Measurements from ENCODE around the gene OR7G1. TPM values are rescaled to one million over a fixed set of nuclear protein-coding genes. Genes with fewer than 3 reads are reported as not detected.

Gene OR7G1, protein sequence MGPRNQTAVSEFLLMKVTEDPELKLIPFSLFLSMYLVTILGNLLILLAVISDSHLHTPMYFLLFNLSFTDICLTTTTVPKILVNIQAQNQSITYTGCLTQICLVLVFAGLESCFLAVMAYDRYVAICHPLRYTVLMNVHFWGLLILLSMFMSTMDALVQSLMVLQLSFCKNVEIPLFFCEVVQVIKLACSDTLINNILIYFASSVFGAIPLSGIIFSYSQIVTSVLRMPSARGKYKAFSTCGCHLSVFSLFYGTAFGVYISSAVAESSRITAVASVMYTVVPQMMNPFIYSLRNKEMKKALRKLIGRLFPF
- not detected in 3 replicates for total RNA-seq
- long read RNA-seq = 0 reads

DNA sequence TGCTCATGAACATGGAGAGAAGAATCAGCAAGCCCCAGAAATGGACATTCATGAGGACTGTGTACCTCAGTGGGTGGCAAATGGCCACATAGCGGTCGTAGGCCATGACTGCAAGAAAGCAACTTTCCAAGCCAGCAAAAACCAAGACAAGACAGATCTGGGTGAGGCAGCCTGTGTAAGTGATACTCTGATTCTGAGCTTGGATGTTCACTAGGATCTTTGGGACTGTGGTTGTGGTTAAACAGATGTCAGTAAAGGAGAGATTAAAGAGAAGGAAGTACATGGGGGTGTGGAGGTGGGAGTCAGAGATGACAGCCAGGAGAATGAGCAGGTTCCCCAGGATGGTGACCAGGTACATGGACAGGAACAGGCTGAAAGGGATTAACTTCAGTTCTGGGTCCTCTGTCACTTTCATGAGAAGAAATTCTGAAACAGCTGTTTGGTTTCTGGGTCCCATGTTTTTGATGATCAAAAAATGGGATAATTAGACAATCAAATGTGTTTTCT is at the start of gene OR7G1:
Gene OR7G1 (minus strand): TSS at position 457 of the 507 bp plus-strand sequence. CDS start 0 bp downstream, at position 457.
- peaks cover 4% of the 10 kb centered on the region for H3K9me3 Mint-ChIP-seq (ENCODE audit: low read depth)
- H3K4me3 Mint-ChIP-seq (ENCODE audit: unreplicated experiment) = no peak within 1 kb of the TSS
- no peaks in the 10 kb centered on the region for H3K36me3 Mint-ChIP-seq (ENCODE audit: low read depth)
- TF ChIP-seq, protein P1, sequence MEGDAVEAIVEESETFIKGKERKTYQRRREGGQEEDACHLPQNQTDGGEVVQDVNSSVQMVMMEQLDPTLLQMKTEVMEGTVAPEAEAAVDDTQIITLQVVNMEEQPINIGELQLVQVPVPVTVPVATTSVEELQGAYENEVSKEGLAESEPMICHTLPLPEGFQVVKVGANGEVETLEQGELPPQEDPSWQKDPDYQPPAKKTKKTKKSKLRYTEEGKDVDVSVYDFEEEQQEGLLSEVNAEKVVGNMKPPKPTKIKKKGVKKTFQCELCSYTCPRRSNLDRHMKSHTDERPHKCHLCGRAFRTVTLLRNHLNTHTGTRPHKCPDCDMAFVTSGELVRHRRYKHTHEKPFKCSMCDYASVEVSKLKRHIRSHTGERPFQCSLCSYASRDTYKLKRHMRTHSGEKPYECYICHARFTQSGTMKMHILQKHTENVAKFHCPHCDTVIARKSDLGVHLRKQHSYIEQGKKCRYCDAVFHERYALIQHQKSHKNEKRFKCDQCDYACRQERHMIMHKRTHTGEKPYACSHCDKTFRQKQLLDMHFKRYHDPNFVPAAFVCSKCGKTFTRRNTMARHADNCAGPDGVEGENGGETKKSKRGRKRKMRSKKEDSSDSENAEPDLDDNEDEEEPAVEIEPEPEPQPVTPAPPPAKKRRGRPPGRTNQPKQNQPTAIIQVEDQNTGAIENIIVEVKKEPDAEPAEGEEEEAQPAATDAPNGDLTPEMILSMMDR (IDR thresholded peaks at IDR 0.05) = no peak
- peaks cover 7% of the 10 kb centered on the region for H3K27me3 Mint-ChIP-seq (ENCODE audit: low read depth)
- no peaks in the 10 kb centered on the region for H3K4me1 Mint-ChIP-seq (ENCODE audit: low read depth)
- no peak for DNase-seq (ENCODE audit: low spot score)
- no peak within 1 kb of the TSS for H3K27ac Mint-ChIP-seq (ENCODE audit: unreplicated experiment)

DNA sequence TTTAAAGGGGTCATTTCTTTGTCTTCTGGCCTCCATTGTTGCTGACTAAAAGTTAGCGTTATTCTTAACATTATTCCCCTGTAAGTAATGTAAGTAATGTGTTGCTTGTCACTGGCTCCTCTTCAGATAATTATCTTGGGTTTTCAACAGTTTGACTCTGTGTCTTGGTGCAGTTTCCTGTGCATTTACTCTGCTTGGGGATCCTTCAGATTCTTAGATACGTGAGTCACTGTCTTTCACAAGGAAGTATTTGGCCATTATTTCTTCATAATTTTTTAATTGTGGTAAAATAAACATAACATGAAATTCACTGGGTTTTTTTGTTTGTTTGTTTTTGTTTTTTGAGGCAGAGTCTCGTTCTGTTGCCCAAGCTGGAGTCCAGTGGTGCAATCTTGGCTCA is 49.7 kb upstream of the OR7G1 start:
- TF ChIP-seq, protein P1 (IDR thresholded peaks at IDR 0.05) = no peak

DNA sequence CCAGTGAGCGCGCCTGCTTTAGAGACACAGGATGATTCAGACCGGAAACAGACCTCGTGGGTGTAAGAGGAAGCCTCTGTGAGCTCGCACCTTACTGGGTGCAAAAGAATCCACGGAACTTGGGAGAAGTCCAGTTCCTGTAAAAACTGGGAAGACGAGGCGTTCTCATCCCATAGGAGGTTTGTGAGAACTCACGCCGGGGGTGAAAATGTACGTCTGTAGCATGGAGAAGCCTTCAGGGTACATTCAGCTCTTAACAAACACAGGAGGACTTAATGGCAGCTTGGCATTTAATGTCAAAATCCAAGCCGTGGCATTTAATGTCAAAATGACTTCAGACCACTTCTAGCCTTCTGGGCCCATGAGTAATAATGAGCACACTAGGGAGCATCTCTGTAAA is 45.9 kb upstream of the OR7G1 start:
- H3K9me3 Mint-ChIP-seq (ENCODE audit: low read depth) = peaks cover 32% of the 10 kb centered on the region
- no peak overlapping the region for H3K4me3 Mint-ChIP-seq (ENCODE audit: unreplicated experiment)
- H3K27me3 Mint-ChIP-seq (ENCODE audit: low read depth) = no peaks in the 10 kb centered on the region
- no peaks in the 10 kb centered on the region for H3K4me1 Mint-ChIP-seq (ENCODE audit: low read depth)
- TF ChIP-seq, protein P1 (IDR thresholded peaks at IDR 0.05) = no peak
- DNase-seq (ENCODE audit: low spot score) = no peak
- H3K27ac Mint-ChIP-seq (ENCODE audit: unreplicated experiment) = no peak overlapping the region
- peaks cover 76% of the 10 kb centered on the region for H3K36me3 Mint-ChIP-seq (ENCODE audit: low read depth)

More for the DNA sequence above, 49.7 kb upstream of the OR7G1 start:
- Mint-ChIP-seq H3K36me3 (ENCODE audit: low read depth) (peaks cover 42% of the 10 kb centered on the region), H3K9me3 (ENCODE audit: low read depth) (peaks cover 20% of the 10 kb centered on the region), H3K27ac (ENCODE audit: unreplicated experiment) (no peak overlapping the region), H3K4me3 (ENCODE audit: unreplicated experiment) (no peak overlapping the region), H3K27me3 (ENCODE audit: low read depth) (no peaks in the 10 kb centered on the region), H3K4me1 (ENCODE audit: low read depth) (no peaks in the 10 kb centered on the region)
- no peak for DNase-seq (ENCODE audit: low spot score)

DNA sequence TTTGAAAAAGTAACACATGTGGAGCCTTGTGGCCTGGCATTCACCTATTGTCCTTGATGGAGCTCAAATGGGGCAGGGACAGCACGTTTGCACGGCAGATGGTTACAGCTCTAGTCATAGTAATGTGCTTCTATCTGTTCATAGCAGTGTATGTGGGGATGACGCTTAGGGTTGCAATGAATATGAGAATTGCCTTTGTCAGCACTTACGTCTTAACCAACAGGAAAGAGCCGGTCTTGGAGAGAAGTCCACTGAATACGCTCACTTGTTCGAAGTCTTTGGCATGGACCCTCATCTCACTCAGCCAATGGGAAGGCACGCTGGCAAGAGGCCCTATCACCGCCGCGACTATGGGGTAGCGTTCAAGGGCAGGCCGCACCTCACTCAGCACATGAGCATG is 44.3 kb upstream of the OR7G1 start:
- H3K9me3 Mint-ChIP-seq (ENCODE audit: low read depth) = peaks cover 43% of the 10 kb centered on the region
- H3K36me3 Mint-ChIP-seq (ENCODE audit: low read depth) = peaks cover 84% of the 10 kb centered on the region

DNA sequence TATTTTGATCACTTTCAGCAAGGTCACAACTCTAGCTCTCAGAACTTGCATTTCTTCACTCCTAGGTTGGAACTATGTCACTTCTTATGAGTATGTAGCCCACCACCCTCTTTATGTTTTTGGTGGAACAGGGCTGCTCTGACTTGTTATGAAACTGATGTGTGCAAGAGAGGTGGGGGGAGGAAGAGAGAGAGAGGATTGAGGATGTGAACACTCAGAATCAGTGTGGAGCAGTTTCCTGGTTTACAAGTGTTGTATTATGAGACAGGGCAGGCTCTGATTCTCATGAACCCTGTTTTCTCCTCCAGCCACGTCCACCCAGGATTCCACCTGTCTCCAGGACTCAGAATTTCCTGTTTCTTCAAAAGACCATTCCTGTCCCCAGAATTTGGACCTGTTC is 40.7 kb upstream of the OR7G1 start:
- peaks cover 74% of the 10 kb centered on the region for H3K36me3 Mint-ChIP-seq (ENCODE audit: low read depth)
- H3K4me1 Mint-ChIP-seq (ENCODE audit: low read depth) = no peaks in the 10 kb centered on the region
- TF ChIP-seq, protein P1 (IDR thresholded peaks at IDR 0.05) = no peak
- DNase-seq (ENCODE audit: low spot score) = no peak
- no peak overlapping the region for H3K4me3 Mint-ChIP-seq (ENCODE audit: unreplicated experiment)
- no peak overlapping the region for H3K27ac Mint-ChIP-seq (ENCODE audit: unreplicated experiment)
- H3K27me3 Mint-ChIP-seq (ENCODE audit: low read depth) = no peaks in the 10 kb centered on the region
- H3K9me3 Mint-ChIP-seq (ENCODE audit: low read depth) = peaks cover 56% of the 10 kb centered on the region

More for the DNA sequence above, 44.3 kb upstream of the OR7G1 start:
- Mint-ChIP-seq H3K27me3 (ENCODE audit: low read depth) (no peaks in the 10 kb centered on the region), H3K4me3 (ENCODE audit: unreplicated experiment) (no peak overlapping the region), H3K4me1 (ENCODE audit: low read depth) (no peaks in the 10 kb centered on the region), H3K27ac (ENCODE audit: unreplicated experiment) (no peak overlapping the region)
- TF ChIP-seq, protein P1 (IDR thresholded peaks at IDR 0.05) = no peak
- no peak for DNase-seq (ENCODE audit: low spot score)

Measured in chondrocyte (in vitro differentiated cells).